ENCODE measurements around the gene COG4.

- TF ChIP-seq YY1 (tag by site-specific recombination; IDR thresholded peaks at IDR 0.05) (no peak), CTCF (tag by site-specific recombination; IDR thresholded peaks at IDR 0.05) (no peak), ZBTB21 (tag by site-specific recombination; IDR thresholded peaks at IDR 0.05) (no peak), ZNF302 (tag by site-specific recombination; IDR thresholded peaks at IDR 0.05; ENCODE audit: low read depth) (no peak), ZNF248 (tag by site-specific recombination; IDR thresholded peaks at IDR 0.05) (no peak)
Measured at GRCh38 chr16:70572050-70572925, 48.9 kb upstream of the COG4 start.
